ENCODE measurements around the gene ZNF814.
A peak's percentile ranks its signal among the peaks of the same experiment; 100 is the strongest.
"Not testable (repeated sequence)": the region's sequence is repeated elsewhere in the genome, so short reads cannot be mapped to it uniquely, and the experiment has no call there.

The ZNF814 gene

DNA sequence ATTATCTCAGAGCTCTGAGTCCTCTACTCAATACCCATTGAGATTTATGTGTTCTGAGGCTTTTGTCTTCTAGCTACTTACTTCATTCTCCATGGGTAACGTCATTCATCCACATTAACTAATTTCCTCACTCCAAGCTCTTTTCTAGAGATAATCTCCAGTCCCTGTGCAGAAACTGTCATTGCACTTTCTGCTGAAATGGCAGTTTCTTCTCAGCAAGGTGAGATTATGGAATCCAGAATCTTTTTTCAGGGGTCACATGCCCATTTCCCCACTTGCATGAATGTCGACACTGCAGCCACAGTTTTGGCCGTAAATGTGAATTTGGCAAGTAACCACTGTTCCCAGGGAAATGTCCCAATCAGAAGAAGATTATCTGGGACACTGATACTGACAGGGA, 26.5 kb downstream of the ZNF814 start:
- DNase-seq (ENCODE audit: low read depth), result not testable (repeated sequence)

DNA sequence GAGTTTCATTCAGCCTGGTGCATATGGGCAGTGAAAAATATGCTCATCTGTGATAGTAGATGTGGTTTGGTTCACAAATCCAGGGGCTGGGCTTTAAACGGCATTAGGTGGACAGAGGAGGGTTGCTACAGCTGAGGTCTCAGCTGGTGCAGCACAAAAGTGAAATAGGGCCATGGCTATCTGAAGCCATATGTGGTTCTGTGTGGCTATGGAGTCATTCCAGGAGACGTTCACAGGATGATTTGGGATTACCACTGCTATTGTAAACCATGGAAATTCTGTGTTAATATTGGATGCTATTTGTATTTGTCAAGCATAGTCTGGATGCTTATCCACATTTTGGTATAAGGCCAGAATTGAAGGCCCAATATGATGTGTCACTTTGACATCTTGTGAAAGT, 34.7 kb downstream of the ZNF814 start:
- DNase-seq (ENCODE audit: low read depth), result not testable (repeated sequence)

GRCh38 chr19:57851812-57852603, 36.8 kb downstream of the ZNF814 start:
- DNase-seq (ENCODE audit: low read depth), result not testable (repeated sequence)

DNA sequence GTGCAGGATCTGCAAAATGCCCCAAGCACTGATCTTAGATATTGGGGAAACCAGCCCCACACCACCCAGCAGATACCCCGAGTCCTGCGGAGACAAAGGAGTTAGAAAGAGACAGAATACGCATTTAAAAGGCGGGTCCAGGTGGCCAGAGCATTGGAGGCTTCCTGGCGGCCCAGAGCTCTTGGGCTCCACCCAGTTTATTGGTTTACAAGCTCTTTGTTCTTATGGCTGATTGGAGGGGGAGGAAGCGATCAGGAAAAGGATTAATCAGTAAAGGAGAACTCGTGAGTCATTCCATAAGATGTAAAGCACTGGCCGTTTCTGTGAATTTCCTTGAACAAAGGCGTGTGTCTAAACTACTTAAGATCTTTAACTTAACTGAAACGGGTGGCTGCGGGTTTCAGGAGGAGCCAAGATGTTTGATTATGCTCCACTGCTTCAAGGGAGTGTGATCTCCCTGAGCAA, 38.3 kb downstream of the ZNF814 start:
- DNase-seq (ENCODE audit: low read depth), result no peak

GRCh38 chr19:57849666-57850473, 39.0 kb downstream of the ZNF814 start, which contains the start of gene ZNF587:
TSS of gene ZNF587 (plus strand) at chr19:57849859. CDS start at chr19:57850039, 180 bp downstream.
- peak; percentile 75 for DNase-seq (ENCODE audit: low read depth)

DNA sequence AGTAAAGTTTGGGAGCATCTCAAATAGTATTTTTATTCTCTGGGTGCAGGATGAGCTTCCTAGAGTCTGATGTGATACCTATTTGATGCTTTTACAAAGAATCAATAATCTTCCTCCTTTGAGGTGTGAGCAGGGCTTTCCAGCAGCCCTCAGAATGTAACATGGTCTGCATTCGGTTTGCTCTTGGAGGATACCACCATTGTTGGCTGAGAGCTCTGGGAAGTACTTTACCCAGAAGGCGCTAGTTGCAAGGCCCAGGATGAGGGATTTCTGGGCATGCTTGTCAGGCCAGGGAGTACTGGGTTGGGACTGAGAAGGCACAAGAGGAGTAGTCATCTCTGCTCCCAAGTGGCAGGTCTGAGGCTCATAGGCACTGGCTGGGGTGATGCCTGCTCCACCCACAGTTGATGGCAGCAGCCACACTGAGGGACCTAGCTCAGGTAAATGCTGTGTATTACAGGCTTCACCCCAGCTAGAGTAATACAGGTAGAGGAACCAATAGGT, 39.6 kb downstream of the ZNF814 start:
- DNase-seq (ENCODE audit: low read depth), result not testable (repeated sequence)

- not testable (repeated sequence) for DNase-seq (ENCODE audit: low read depth)
These were observed 41.7 kb downstream of the ZNF814 start for GRCh38 chr19:57847164-57847563.

GRCh38 chr19:57841122-57841763, 47.6 kb downstream of the ZNF814 start:
- no peak for DNase-seq (ENCODE audit: low read depth)

- not testable (repeated sequence) for DNase-seq (ENCODE audit: low read depth)
These were observed 50.1 kb downstream of the ZNF814 start for GRCh38 chr19:57838622-57839191.

GRCh38 chr19:57836991-57837390, 51.8 kb downstream of the ZNF814 start:
- not testable (repeated sequence) for DNase-seq (ENCODE audit: low read depth)

GRCh38 chr19:57830071-57830602, 58.7 kb downstream of the ZNF814 start, which contains the start of gene ZNF587B:
TSS of gene ZNF587B (plus strand) at chr19:57830299. CDS start at chr19:57830529, 230 bp downstream.
- no peak for DNase-seq (ENCODE audit: low read depth)

- DNase-seq (ENCODE audit: low read depth), result no peak
These were observed 59.5 kb downstream of the ZNF814 start for GRCh38 chr19:57829316-57829715.

DNA sequence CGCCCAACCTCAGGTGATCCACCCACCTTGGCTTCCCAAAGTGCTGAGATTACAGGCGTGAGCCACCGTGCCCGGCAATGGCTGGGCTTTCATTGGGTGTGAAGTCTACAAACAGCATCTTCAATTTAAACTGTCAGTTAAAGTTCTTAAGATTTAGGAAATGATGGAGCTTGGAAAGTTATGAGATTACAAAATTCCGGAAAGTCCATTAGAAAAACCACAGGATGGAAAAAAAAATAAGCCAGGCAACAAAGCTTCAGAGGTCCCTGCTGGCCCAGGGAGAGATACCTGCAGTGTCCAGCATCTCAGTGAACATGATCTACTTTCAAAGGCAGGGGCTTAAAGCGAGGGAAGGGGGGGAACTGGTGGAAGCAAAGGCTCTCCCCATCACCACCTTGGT, 63.3 kb downstream of the ZNF814 start:
- no peak for DNase-seq (ENCODE audit: low read depth)

- not testable (repeated sequence) for DNase-seq (ENCODE audit: low read depth)
These were observed 65.2 kb downstream of the ZNF814 start for GRCh38 chr19:57823608-57824007.

- DNase-seq (ENCODE audit: low read depth), result not testable (repeated sequence)
These were observed 65.7 kb downstream of the ZNF814 start for GRCh38 chr19:57823155-57823554.

GRCh38 chr19:57821501-57821900, 67.3 kb downstream of the ZNF814 start:
- not testable (repeated sequence) for DNase-seq (ENCODE audit: low read depth)

DNA sequence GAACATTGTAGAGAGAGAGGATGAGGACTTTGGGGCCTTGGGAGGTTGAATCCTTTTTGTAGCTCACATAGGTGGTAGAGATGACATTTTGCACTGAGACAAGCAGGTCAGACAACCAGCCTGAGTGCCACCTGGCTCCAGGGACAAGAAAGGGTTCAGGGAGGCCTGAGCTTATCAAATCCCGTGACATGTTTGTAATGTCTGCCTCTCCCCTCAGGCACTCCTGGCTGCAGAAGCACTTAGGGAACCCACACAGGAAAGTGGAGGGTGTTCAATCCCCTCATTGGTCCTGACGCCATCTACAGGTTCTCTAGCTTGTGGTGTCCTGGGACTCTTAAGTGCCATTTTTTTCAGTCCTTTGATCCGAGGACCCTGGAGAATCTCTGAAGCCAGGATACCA, 67.7 kb downstream of the ZNF814 start:
- DNase-seq (ENCODE audit: low read depth), result not testable (repeated sequence)

DNA sequence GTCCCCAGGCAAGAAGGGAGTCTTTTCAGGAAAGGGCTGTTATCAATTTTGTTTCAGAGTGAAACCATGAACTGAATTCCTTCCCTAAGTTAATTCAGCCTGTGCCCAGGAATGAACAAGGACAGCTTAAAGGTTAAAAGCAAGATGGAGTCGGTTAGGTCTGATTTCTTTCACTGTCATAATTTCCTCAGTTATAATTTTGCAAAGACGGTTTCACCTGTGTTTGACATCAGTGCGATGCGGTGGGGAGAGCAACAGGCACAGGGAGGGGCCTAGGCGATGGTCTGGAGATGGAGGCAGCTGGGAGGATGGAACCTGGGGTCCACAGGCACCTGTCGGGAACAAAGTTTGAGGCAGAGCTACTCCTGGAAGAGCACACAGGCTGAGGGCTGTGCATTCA, 68.2 kb downstream of the ZNF814 start:
- DNase-seq (ENCODE audit: low read depth), result no peak

- DNase-seq (ENCODE audit: low read depth), result peak; percentile 64
These were observed 69.2 kb downstream of the ZNF814 start for GRCh38 chr19:57819475-57820148.

GRCh38 chr19:57818378-57818777, 70.5 kb downstream of the ZNF814 start:
- no peak for DNase-seq (ENCODE audit: low read depth)

- no peak for DNase-seq (ENCODE audit: low read depth)
These were observed 70.9 kb downstream of the ZNF814 start for GRCh38 chr19:57817976-57818375.
